Forelimb muscle (tissue), 1 donor: ENCODE data around the gene SLC35B2. TPM values are rescaled to one million over a fixed set of nuclear protein-coding genes. Genes with fewer than 3 reads are reported as not detected.

Experiments
- DNase-seq: peaks from one replicate; pipeline ENCODE4 v3.0.0-alpha.2; 2013; ENCODE audit warnings: low read depth
- polyA plus RNA-seq: library from polyadenylated mRNA; unstranded; fragments of 120-200 nt; gene quantifications from one replicate; pipeline ENCODE4 v1.2.1, GENCODE V29; 2013; ENCODE audit not compliant: insufficient read length

Gene SLC35B2
- polyA plus RNA-seq, 1 donor = 28.8 TPM

DNA sequence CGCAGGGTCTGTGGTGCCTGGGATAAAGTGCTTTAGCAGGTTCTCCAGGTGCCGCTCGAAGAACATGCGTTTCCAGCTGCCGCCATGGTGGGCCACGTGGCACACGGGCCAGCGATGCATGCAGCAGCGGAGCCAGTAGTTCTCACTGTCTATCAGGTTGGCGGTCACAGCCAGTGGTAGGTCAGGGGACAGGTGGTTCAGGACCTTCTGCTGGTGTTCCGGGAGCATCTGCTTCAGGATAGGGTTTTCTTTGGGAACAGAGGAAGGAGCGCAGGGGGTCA is 28.9 kb upstream of the SLC35B2 start:
- no peak for DNase-seq

GRCh38 chr6:44285552-44286284 is 28.4 kb upstream of the SLC35B2 start:
- DNase-seq = no peak

DNA sequence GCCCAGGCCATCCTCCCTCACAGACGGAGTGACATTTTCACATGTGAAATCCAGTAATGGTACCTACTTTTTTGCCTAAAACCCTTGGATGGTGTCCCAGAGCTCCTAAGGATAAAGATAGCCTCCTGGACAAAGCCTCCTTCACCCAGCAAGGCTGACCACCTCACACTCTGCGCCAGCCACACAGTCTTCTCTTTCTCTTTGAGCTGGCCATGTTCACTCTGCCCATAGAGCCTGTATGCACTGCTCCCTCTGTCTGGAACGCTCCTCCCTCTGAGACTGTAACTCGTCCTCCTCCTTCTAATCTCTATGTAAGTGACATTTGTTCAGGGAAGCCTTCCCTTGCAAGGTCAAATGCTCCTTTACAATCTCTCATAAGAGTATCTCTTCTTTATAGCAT is 27.5 kb upstream of the SLC35B2 start:
- no peak for DNase-seq

DNA sequence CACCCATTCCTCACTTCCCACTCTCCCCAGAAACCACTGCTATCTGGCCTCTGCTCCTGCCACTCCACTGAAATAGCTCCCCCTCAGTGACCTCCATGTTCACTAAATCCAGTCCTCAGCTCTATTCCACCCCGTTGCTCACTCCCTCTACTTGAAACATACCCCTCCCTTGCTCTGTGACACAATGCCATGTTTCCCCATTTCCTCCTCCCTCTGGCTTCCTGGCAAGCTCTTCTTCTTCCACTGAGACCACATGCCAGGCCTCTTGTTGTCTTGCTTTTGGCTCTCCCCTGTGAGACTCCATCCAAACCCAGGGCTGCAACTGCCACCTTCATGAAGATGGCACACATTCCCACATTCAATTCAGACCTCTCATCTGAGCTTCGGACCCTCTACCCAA is 26.8 kb upstream of the SLC35B2 start:
- DNase-seq = no peak

- DNase-seq = no peak
Observed at GRCh38 chr6:44278774-44279697, 21.7 kb upstream of the SLC35B2 start.

GRCh38 chr6:44278315-44278714 is 21.0 kb upstream of the SLC35B2 start:
- no peak for DNase-seq

DNA sequence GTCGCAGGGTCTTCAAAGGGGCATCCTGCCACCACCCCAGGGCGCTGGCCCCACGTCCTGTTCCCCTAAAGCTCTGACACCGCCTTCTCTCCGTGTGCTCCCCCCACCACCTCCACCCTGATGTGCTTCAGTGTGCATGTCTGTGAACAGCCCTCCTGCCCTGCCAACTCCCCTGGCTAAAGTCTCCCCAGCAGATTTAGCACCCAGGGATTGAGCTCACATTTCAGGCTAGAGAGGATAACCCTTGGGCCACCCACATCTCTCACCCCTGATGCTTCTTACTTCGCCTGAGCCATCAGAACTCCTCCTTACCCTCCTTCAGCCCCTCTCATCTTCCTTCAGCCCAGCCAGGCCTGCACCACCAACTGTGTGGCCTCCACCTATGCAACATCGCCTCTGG is 20.4 kb upstream of the SLC35B2 start:
- DNase-seq = no peak

- DNase-seq = no peak
Observed at GRCh38 chr6:44276667-44277640, 19.6 kb upstream of the SLC35B2 start.

DNA sequence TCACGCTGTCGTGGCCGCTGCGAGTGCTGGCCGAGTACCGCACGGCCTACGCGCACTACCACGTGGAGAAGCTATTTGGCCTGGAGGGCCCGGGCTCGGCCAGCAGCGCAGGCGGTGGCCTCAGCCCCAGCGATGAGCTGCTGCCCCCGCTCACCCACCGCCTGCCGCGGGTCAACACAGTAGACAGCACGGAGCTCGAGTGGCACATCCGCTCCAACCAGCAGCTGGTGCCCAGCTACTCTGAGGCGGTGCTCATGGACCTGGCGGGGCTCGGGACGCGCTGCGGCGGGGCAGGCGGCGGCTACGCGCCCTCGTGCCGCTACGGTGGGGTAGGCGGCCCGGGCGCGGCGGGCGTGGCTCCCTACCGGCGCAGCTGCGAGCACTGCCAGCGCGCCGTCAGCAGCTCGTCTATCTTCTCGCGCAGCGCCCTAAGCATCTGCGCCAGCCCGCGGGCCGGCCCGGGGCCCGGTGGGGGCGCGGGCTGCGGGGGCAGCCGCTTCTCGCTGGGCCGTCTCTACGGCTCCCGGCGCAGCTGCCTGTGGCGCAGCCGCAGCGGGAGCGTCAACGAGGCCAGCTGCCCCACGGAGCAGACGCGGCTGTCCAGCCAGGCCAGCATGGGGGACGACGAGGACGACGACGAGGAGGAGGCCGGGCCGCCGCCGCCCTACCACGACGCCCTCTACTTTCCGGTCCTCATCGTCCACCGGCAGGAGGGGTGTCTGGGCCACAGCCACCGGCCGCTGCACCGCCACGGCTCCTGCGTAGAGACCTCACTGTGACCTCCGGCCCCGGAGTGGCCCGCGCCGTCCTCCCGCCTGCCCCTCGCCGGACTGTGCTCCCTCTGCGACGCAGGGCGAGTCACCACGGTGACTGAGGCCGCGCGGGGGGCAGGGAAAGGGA is 18.7 kb upstream of the SLC35B2 start:
- no peak for DNase-seq

- no peak for DNase-seq
Observed at GRCh38 chr6:44275271-44275748, 18.0 kb upstream of the SLC35B2 start.

GRCh38 chr6:44273617-44274016 is 16.3 kb upstream of the SLC35B2 start:
- DNase-seq = no peak

GRCh38 chr6:44272999-44273566 is 15.8 kb upstream of the SLC35B2 start:
- DNase-seq = no peak

DNA sequence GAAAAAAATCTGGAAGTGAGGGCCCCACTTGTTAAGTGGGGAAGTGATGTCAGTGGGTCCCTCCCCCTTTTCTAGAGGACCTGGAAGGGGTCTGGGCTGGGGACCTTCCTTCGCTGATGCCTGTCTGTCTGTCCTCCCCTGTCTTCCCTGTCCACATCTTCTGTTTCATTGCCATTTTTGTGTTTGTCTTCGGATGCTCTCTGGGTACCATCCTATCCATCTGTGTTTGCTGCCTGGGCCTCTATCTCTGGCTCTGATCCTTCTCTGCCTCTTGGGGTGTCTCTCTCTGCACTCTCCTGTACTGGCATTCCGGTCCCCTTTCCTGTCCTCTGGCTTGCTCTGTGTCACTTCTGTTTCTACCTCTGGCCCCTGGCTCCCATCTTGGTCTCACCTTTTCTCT is 15.2 kb upstream of the SLC35B2 start:
- no peak for DNase-seq

GRCh38 chr6:44271914-44272313 is 14.6 kb upstream of the SLC35B2 start:
- DNase-seq = no peak

GRCh38 chr6:44271406-44271723 is 14.0 kb upstream of the SLC35B2 start:
- DNase-seq = no peak

- DNase-seq = no peak
Observed at GRCh38 chr6:44270526-44271405, 13.4 kb upstream of the SLC35B2 start.

DNA sequence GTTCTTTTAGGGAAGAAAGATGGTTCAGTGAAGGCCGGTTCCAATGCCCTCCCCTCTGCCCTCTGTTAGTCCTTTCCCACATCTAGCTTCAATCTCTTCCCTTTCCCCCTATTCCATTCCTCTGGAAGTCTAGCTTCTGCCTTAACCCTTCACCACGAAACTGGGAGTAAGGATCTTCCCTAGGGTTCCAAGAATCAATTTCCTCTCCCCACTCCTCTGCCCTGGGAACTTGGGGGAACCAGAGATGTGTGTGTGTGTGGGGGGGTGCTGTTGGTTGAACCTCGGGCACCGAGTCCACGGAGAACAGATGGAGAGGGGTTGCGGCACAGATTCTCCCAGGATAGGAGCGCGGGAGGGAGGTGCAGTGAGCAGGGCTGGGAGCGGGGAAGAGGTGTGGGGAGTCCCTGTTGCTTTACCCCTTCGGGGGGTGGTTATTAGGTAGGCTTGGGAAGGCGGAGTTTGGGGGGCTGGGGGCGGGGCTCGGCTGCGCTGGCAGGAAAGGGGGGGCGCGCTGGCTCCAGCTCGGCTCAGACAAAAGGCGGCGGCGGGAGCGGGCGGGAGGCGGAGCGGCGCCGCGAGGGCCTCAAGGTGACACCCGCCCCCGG is 12.7 kb upstream of the SLC35B2 start, which contains the start of gene TMEM151B:
TSS of gene TMEM151B (plus strand) at position 530 of the 605 bp plus-strand sequence. CDS start 293 bp downstream, outside the sequence.
- DNase-seq = no peak

GRCh38 chr6:44269178-44269920 is 12.0 kb upstream of the SLC35B2 start:
- no peak for DNase-seq
